A673 (cell line): ENCODE measurements around the gene SNRNP40.

Experiments
- CTCF ChIP-seq: fragments of 300-800, 200-600 bp; sonication (generic); conservative IDR thresholded peaks from 2 replicates; pipeline ENCODE4 v1.5.1; 2017; ENCODE audit warnings: low read depth, mild to moderate bottlenecking, antibody characterized with exemption, low read length, moderate library complexity, mixed read lengths
- EZH2 ChIP-seq: fragments of 200-600 bp; sonication (generic); IDR thresholded peaks from 2 replicates; pipeline ENCODE4 v1.6.1; 2017; ENCODE audit warnings: borderline replicate concordance, low read depth, mild to moderate bottlenecking, mixed read lengths, antibody characterized with exemption, low read length; ENCODE audit not compliant: poor library complexity, severe bottlenecking

GRCh38 chr1:31345635-31346034 lies 49.0 kb upstream of the SNRNP40 start:
- TF ChIP-seq EZH2 = no peak
- no peak for TF ChIP-seq CTCF
